HG02623 (cell line): Measurements from ENCODE around the gene NAIF1.
A peak's percentile ranks its signal among the peaks of the same experiment; 100 is the strongest.
"Not testable (repeated sequence)": the region's sequence is repeated elsewhere in the genome, so short reads cannot be mapped to it uniquely, and the experiment has no call there.

Experiments
- ATAC-seq: cut with Tn5 transposase; IDR thresholded peaks from one replicate; pipeline ENCODE4 v1.9.1; 2021; ENCODE audit warnings: moderate library complexity; ENCODE audit not compliant: unreplicated experiment

NAIF1 gene

DNA sequence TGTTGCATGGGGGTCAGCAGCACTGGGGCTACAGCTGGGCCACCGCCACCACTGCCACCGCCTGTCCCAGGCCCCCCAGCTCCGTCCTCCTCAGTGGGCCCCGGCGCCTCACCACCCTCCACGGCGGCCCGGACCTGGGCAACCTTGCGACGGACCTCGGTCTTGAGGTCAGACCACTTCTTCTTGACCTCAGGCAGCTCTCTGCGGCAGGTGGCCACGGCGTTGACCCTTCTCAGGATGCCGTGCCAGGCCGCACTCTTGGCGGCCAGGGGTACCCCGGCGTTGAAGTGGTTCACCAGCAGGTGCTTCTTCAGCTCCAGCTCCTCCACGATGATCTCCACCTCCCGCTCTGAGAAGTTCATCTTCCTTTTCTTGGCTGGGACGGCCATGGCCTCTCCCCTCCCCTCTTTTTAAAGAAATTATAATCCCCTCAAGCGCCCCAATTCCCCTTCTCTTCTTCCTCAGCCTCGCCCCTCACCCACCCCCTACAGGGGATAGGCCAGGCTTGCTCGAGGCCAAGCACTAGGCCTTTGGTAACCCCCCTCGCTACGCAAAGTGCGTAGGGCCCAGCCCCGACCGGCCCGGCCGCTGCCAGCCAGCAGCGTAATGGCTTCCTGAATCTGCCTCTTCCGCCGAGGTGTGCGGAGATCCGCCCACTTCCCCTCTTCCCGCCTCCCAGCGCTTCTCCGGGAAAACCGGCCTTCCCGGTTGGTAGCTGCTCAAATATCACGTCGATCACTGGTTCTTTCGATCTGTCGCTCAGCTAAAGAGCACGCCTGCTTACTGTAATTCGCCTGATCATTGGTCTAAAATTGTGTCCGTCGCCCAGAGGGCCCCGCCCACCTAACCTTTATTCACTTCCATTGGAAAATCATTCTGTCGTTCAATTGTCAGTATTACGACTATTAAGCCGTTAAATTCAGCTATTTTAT, at the start of gene NAIF1:
Gene NAIF1, minus strand, starts transcription at position 608 of the 932 bp plus-strand sequence. Its CDS starts 219 bp downstream, at position 389.
- ATAC-seq: peak; percentile 54

- ATAC-seq: no peak
Observed at GRCh38 chr9:128116104-128117083, 49.3 kb upstream of the NAIF1 start.

- no peak for ATAC-seq
Observed at GRCh38 chr9:128115187-128116103, 48.3 kb upstream of the NAIF1 start.

GRCh38 chr9:128114326-128115186, 47.4 kb upstream of the NAIF1 start:
- no peak for ATAC-seq

DNA sequence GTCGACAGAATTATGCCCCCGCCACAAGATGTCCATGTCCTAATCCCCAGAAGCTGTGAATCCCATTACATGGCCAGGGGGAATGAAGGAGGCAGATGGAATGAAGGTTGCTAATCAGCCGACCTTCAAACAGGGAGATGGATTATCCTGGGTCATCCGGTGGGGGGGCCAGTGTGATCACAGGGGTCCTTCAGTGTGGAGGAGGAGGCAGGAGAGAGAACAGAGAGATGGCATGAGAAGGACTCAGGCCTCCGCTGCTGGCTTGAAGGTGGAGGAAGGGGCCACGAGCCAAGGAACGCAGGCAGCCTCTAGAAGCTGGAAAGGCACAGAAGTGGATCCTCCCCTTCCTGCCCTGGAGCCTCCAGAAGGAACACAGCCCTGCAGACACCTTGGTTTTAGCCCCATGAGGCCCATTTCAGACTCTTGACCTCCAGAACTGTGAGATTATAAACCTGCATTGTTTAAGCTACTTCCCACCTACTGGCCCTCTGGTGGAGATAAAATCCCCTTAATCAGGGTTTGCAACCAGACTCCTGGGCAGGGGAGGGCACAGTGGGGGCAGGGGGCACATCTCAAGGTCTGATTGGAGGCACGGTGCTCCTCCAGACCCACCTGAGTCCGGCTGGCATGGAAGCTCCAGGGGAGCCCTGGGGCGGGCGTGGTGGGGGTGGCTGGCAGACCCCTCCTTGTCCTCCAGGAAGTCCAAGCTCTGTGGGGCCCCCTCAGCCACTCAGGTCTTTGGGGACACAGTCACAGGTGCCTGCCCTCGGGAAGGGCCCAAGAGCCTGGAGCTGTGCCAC, 46.6 kb upstream of the NAIF1 start:
- no peak for ATAC-seq

GRCh38 chr9:128111726-128112125, 44.6 kb upstream of the NAIF1 start:
- ATAC-seq: not testable (repeated sequence)

DNA sequence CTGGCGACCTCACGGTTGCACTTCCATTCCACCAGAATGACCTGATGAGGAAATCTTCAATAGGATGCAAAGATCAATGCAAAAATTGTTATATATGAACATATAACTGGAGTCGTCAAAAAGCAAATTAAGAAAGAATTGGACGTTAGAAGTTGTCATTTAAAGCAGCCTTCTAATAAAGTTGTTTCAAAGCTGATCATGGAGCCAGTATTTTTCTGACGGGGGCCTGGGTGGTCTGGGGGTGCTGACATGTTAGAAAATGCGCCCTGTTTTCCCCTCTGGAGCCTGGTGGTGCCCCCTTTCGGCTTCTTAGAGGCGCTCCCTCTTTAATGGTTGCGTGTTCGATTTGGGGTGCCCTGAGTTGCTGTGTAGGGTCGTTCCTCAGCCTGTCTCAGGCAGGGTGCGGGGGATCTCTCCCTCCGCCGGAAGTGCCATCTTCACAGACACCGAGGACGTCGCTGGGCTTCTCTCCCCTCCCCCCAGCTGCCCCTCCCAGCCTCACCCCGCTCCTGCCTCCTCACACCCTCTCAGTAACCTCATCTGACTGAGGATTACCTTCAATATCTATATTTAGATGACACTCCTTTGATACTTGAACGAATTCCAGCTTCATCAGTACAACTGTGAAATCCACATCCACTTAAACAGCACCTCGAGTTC, 42.1 kb upstream of the NAIF1 start:
- no peak for ATAC-seq

GRCh38 chr9:128108269-128109049, 41.3 kb upstream of the NAIF1 start:
- no peak for ATAC-seq

DNA sequence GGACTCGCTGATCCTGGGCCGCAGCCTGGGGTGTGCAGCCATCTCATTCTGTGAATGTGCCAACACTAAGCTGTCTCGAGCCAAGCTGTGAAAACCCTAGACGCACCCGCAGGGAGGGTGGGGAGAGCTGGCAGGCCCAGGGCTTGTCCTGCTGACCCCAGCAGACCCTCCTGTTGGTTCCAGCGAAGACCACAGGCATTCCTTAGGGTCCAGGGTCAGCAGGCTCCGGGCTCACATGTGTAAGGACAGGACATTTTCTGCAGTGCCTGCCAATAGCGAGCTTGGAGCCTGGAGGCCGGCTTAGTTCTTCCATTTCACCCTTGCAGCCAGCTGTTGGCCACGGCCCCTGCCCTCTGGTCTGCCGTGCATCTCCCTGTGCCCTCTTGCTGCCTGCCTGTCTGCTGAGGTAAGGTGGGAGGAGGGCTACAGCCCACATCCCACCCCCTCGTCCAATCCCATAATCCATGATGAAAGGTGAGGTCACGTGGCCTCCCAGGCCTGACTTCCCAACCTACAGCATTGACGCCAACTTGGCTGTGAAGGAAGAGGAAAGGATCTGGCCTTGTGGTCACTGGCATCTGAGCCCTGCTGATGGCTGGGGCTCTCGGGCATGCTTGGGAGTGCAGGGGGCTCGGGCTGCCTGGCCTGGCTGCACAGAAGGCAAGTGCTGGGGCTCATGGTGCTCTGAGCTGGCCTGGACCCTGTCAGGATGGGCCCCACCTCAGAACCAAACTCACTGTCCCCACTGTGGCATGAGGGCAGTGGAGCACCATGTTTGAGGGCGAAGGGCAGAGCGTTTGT, 40.5 kb upstream of the NAIF1 start:
- no peak for ATAC-seq

GRCh38 chr9:128106940-128107467, 39.9 kb upstream of the NAIF1 start:
- no peak for ATAC-seq

DNA sequence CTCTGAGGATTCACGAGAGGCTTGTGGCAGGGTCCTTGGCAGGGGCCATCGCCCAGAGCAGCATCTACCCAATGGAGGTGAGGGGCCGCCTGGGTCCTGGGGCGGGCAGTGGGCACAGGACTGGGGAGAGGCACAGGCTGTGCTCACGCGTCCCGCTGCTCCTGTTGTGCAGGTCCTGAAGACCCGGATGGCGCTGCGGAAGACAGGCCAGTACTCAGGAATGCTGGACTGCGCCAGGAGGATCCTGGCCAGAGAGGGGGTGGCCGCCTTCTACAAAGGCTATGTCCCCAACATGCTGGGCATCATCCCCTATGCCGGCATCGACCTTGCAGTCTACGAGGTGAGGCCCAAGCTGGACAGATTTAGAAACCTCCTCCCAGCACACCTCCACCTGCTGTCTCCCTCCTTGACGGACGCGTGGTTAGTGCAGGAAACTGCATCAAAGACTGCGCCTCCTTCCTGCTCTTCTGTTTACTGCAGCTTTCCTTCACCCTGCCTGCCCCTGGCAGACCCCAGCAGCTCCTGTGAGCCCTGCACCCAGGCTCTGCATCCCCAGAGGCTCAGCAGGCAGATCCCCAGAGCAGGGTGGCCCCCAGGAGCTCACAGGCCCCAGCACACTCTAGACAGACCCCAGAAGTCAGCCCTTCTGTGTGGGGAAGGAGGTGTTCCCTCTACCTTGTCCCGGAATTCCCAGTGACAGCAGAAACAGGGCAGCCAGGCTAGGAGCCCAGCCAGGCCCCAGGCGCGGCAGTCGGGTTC, 39.2 kb upstream of the NAIF1 start:
- no peak for ATAC-seq

DNA sequence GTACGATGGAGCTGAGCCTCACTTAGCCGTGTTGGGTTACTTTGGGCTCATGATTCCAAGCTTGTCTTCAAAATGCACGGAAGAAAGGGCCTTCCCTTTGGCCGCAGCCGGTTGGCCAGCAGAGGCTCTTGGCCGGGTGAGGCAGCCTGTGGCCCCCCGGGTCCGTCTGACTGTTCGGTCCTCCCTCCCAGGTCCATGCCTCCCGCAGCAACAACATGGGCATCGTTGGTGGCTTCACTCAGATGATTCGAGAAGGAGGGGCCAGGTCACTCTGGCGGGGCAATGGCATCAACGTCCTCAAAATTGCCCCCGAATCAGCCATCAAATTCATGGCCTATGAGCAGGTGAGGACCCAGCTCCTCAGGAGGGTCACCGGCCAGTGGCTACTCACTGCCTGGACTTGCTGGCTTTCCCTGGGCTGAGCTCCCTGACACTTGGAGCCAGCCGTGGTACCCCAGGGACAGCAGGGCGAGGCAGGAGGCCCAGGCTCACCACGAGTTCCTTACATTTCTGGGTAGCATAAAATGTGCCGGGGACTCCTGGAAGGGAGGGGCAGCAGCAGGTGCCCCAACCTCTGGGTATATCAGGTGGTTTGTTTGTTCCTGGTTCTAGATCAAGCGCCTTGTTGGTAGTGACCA, 38.5 kb upstream of the NAIF1 start:
- no peak for ATAC-seq

GRCh38 chr9:128104171-128104618, 37.1 kb upstream of the NAIF1 start:
- ATAC-seq: no peak

GRCh38 chr9:128103589-128103962, 36.5 kb upstream of the NAIF1 start:
- no peak for ATAC-seq
